Endothelial cell of umbilical vein (primary cell): ENCODE data around the gene PPIA. TPM values are rescaled to one million over a fixed set of nuclear protein-coding genes. Genes with fewer than 3 reads are reported as not detected.

Experiments used
- BruUV-seq: library from RNA; stranded (reverse); fragments of 400-500 nt; replicated peaks from 2 replicates; lab custom pipeline; 2021; lab: Mats Ljungman, UMichigan
- CTCF ChIA-PET: fragments of 300-600, 350-600 bp; sonication (Branson Sonifier 250); formaldehyde crosslinking; loops from one replicate; lab custom pipeline; 2021; ENCODE audit warnings: antibody characterized with exemption, inconsistent platforms; lab: Charles Lee
- POLR2A ChIA-PET: fragments of 300-600, 350-600 bp; sonication (Branson Sonifier 250); formaldehyde crosslinking; loops from one replicate; lab custom pipeline; 2021; ENCODE audit warnings: antibody characterized with exemption, inconsistent platforms; lab: Charles Lee
- DNase-seq: peaks from one replicate; pipeline ENCODE4 v3.0.0-alpha.2; 2011; ENCODE audit warnings: low read depth, low spot score
- FAIRE-seq: peaks from 2 replicates; lab custom pipeline; 2011; peaks lifted over from hg19 to GRCh38; lab: Jason Lieb, UNC
- H2AFZ ChIP-seq: 2 replicates; pipeline ENCODE4 v1.6.0; 2012; ENCODE audit warnings: low read depth, low read length, control low read depth, inconsistent platforms
- H3K27ac ChIP-seq: 2 replicates; pipeline ENCODE4 v1.5.1; 2011; ENCODE audit warnings: low read depth, mild to moderate bottlenecking, control low read depth, low read length, moderate library complexity; ENCODE audit not compliant: insufficient read depth
- H3K27me3 ChIP-seq, 2 experiments: 2 replicates each; pipeline versions ENCODE4 v1.6.0 to v1.6.1; 2011; ENCODE audit warnings: low read length in 2 of 2, mixed read lengths in 1 of 2; ENCODE audit not compliant: control insufficient read depth in 2 of 2, insufficient read depth in 2 of 2
- H3K36me3 ChIP-seq, 2 experiments: 2 replicates in 1 of 2; 3 replicates in 1 of 2; pipeline ENCODE4 v1.5.1; 2011; ENCODE audit warnings: low read length in 2 of 2, mild to moderate bottlenecking in 1 of 2, moderate library complexity in 1 of 2; ENCODE audit not compliant: control insufficient read depth in 2 of 2, insufficient read depth in 2 of 2; ENCODE audit errors: extremely low read depth in 1 of 2
- H3K4me1 ChIP-seq: 3 replicates; pipeline ENCODE4 v1.5.1; 2011; ENCODE audit warnings: mild to moderate bottlenecking, low read length; ENCODE audit not compliant: control insufficient read depth, insufficient read depth; ENCODE audit errors: extremely low read depth
- H3K4me2 ChIP-seq: 2 replicates; pipeline ENCODE4 v1.6.1; 2011; ENCODE audit warnings: low read length, control low read depth, mixed read lengths; ENCODE audit not compliant: insufficient read depth
- H3K4me3 ChIP-seq, 3 experiments: fragments of 200-600 bp in 1 of 3; sonication (generic), shearing (Covaris generic) in 1 of 3; replicated peaks in 1 of 3; 2 replicates each; pipeline ENCODE4 v1.5.1; 2011 to 2016; ENCODE audit warnings: control low read depth in 3 of 3, low read length in 3 of 3, mild to moderate bottlenecking in 2 of 3, inconsistent platforms in 1 of 3, low read depth in 1 of 3, moderate library complexity in 1 of 3; ENCODE audit not compliant: insufficient read depth in 1 of 3
- H3K79me2 ChIP-seq: 2 replicates; pipeline ENCODE4 v1.6.0; 2012; ENCODE audit warnings: low read length, inconsistent platforms; ENCODE audit not compliant: control insufficient read depth, insufficient read depth
- H3K9ac ChIP-seq: replicated peaks from 2 replicates; pipeline ENCODE3; 2011; ENCODE audit warnings: low read length, control low read depth; ENCODE audit not compliant: insufficient read depth; ENCODE audit errors: extremely low read depth
- H3K9me1 ChIP-seq: replicated peaks from 3 replicates; pipeline ENCODE4 v1.6.0; 2011; ENCODE audit warnings: mild to moderate bottlenecking, low read length; ENCODE audit not compliant: control insufficient read depth, insufficient read depth; ENCODE audit errors: extremely low read depth
- H3K9me3 ChIP-seq: replicated peaks from 2 replicates; pipeline ENCODE4 v1.5.1; 2012; ENCODE audit warnings: low read length, inconsistent platforms; ENCODE audit not compliant: control insufficient read depth, insufficient read depth
- H4K20me1 ChIP-seq: replicated peaks from 2 replicates; pipeline ENCODE3; 2011; ENCODE audit warnings: mild to moderate bottlenecking, low read length; ENCODE audit not compliant: control insufficient read depth, insufficient read depth; ENCODE audit errors: extremely low read depth
- EZH2 ChIP-seq: IDR thresholded peaks from 2 replicates; pipeline ENCODE4 v1.6.1; 2012; ENCODE audit warnings: borderline replicate concordance, low read depth, mild to moderate bottlenecking, moderate library complexity, low read length, inconsistent platforms; ENCODE audit not compliant: severe bottlenecking
- FOS ChIP-seq: IDR thresholded peaks from 2 replicates; pipeline ENCODE4 v1.6.1; 2011; ENCODE audit warnings: mild to moderate bottlenecking, low read length, moderate library complexity, borderline replicate concordance; ENCODE audit not compliant: insufficient read depth
- GATA2 ChIP-seq: IDR thresholded peaks from 2 replicates; pipeline ENCODE4 v1.7.0; 2011; ENCODE audit warnings: low read depth, mild to moderate bottlenecking, moderate library complexity, mixed read lengths, low read length; ENCODE audit not compliant: insufficient read length, insufficient read depth
- JUN ChIP-seq: IDR thresholded peaks from 2 replicates; pipeline ENCODE4 v1.6.1; 2011; ENCODE audit warnings: borderline replicate concordance, low read depth; ENCODE audit not compliant: insufficient read length, insufficient read depth
- MYC ChIP-seq: IDR thresholded peaks from one replicate; pipeline ENCODE4 v1.6.1; 2011; ENCODE audit warnings: mild to moderate bottlenecking, low read depth, low read length
- POLR2A ChIP-seq: IDR thresholded peaks from 2 replicates; pipeline ENCODE4 v1.6.1; 2012; ENCODE audit warnings: low read depth, mild to moderate bottlenecking, control low read depth, low read length
- POLR2AphosphoS5 ChIP-seq: IDR thresholded peaks from 2 replicates; pipeline ENCODE4 v1.6.1; 2012; ENCODE audit warnings: low read depth, mild to moderate bottlenecking, control low read depth, low read length, moderate library complexity; ENCODE audit not compliant: insufficient read depth
- dilution Hi-C: fragments of 300-500 bp; cut with MboI; formaldehyde crosslinking; loops from one replicate; pipeline ENCODE4 v1.15.0; 2019; ENCODE audit warnings: low sequenced_read_pairs; ENCODE audit not compliant: extremely low pct_ligation_motif_present
- intact Hi-C: fragments of 100-400 bp; cut with micrococcal nuclease; formaldehyde crosslinking; loops from one replicate; pipeline ENCODE4 v1.10.0; 2022
- polyA plus RNA-seq, 4 experiments: library from polyadenylated mRNA; depleted of rRNA in 3 of 4; stranded (reverse) in 3 of 4; unstranded in 1 of 4; fragments of >200 nt; gene quantifications; 2 replicates each; pipeline versions ENCODE4 v1.2.1 to v1.2.3, GENCODE V29; 2011 to 2012; ENCODE audit warnings: missing spikeins in 1 of 4
- total RNA-seq: library from RNA; stranded (reverse); gene quantifications from 2 replicates; pipeline ENCODE4 v1.2.3, GENCODE V29; 2021
- TF ChIP-seq, protein P1 (sequence below), 2 donors: IDR thresholded peaks; 1 replicate in 1 of 2; 2 replicates in 1 of 2; pipeline ENCODE4 v1.5.1; 2011; ENCODE audit warnings: low read length in 2 of 2, mild to moderate bottlenecking in 2 of 2, moderate library complexity in 2 of 2, control low read depth in 1 of 2, inconsistent platforms in 1 of 2, low read depth in 1 of 2; ENCODE audit not compliant: insufficient read depth in 1 of 2; ENCODE audit errors: extremely low read depth in 1 of 2
- TF ChIP-seq, protein P2 (sequence below): IDR thresholded peaks from 2 replicates; pipeline ENCODE4 v1.6.1; 2011; ENCODE audit not compliant: insufficient read depth, insufficient read length

Gene PPIA
- total and polyA plus RNA-seq, 2 donors (not counting 3 experiments of a cell fraction or from before 2014, with no cell fraction given), result 2,602 to 5,159 TPM

DNA sequence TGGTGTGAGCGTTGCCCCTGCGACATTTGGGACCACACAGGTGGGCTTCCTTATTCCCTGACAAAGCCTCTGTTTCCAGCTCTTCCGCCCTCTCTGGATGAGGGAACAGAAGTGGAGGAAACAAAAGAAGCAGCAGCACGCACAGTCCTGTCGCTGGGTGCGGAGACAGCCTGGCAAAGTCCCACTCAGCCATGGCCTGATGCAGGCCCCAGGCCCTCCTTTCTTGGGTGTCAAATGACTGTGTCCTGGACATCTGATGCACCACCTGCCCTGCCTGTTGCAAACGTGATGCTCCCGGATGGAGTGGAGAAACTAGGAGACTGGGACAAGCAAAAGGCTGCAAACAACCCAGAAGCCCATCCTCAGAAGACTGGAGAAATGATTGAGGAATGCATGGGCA lies 27.1 kb upstream of the PPIA start:
- H3K4me3 ChIP-seq, result no peak overlapping the region
- CTCF ChIA-PET, result no interaction called here
- no peak for TF ChIP-seq EZH2
- no peak for TF ChIP-seq POLR2A
- TF ChIP-seq, protein P1, sequence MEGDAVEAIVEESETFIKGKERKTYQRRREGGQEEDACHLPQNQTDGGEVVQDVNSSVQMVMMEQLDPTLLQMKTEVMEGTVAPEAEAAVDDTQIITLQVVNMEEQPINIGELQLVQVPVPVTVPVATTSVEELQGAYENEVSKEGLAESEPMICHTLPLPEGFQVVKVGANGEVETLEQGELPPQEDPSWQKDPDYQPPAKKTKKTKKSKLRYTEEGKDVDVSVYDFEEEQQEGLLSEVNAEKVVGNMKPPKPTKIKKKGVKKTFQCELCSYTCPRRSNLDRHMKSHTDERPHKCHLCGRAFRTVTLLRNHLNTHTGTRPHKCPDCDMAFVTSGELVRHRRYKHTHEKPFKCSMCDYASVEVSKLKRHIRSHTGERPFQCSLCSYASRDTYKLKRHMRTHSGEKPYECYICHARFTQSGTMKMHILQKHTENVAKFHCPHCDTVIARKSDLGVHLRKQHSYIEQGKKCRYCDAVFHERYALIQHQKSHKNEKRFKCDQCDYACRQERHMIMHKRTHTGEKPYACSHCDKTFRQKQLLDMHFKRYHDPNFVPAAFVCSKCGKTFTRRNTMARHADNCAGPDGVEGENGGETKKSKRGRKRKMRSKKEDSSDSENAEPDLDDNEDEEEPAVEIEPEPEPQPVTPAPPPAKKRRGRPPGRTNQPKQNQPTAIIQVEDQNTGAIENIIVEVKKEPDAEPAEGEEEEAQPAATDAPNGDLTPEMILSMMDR (IDR thresholded peaks at IDR 0.05; ENCODE audit: extremely low read depth in 1 of 2, insufficient read depth in 1 of 2, low read depth in 1 of 2, low read length in 2 of 2), result no peak
- no peak for TF ChIP-seq POLR2AphosphoS5
- no peak for TF ChIP-seq FOS
- no peak for TF ChIP-seq GATA2
- TF ChIP-seq MYC, result no peak
- TF ChIP-seq JUN, result no peak
- TF ChIP-seq, protein P2, sequence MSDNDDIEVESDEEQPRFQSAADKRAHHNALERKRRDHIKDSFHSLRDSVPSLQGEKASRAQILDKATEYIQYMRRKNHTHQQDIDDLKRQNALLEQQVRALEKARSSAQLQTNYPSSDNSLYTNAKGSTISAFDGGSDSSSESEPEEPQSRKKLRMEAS, result no peak

More for the DNA sequence above, 27.1 kb upstream of the PPIA start:
- no peak overlapping the region for H3K27ac ChIP-seq
- dilution Hi-C loops (no loop called here), intact Hi-C loops (no loop called here)
- FAIRE-seq (no peak), DNase-seq (no peak)
- H3K79me2 ChIP-seq, result no peaks in the 10 kb centered on the region
- no peaks in the 10 kb centered on the region for H3K27me3 ChIP-seq
- no peaks in the 10 kb centered on the region for H3K4me1 ChIP-seq
- H3K4me2 ChIP-seq, result no peak overlapping the region
- POLR2A ChIA-PET, result no interaction called here
- no peaks in the 10 kb centered on the region for H4K20me1 ChIP-seq
- H3K9me3 ChIP-seq, result no peaks in the 10 kb centered on the region
- H2AFZ ChIP-seq, result no peak overlapping the region
- no TSS peak for BruUV-seq
- no peak overlapping the region for H3K9ac ChIP-seq
- no peaks in the 10 kb centered on the region for H3K9me1 ChIP-seq
- H3K36me3 ChIP-seq, result peaks cover 5 to 33% of the 10 kb centered on the region in 2 experiments
